H54 (cell line): ENCODE data around the gene BOK.
"Not testable (repeated sequence)": the region's sequence is repeated elsewhere in the genome, so short reads cannot be mapped to it uniquely, and the experiment has no call there.

ENCODE experiments used
- DNase-seq: peaks from one replicate; pipeline ENCODE4 v3.0.0; 2011; ENCODE audit warnings: low spot score, mixed read lengths; ENCODE audit not compliant: insufficient read length
- FAIRE-seq: peaks from 3 replicates; lab custom pipeline; 2011; peaks lifted over from hg19 to GRCh38; lab: Jason Lieb, UNC
- POLR2A ChIP-seq: IDR thresholded peaks from 2 replicates; pipeline ENCODE4 v1.6.1; 2011; ENCODE audit warnings: low read depth, mild to moderate bottlenecking, low read length

The BOK gene

GRCh38 chr2:241567776-241568175 lies 9.2 kb downstream of the BOK start:
- FAIRE-seq (no peak), DNase-seq (no peak)
- no peak for TF ChIP-seq POLR2A

GRCh38 chr2:241568726-241569125 lies 10.2 kb downstream of the BOK start:
- FAIRE-seq (no peak), DNase-seq (no peak)
- TF ChIP-seq POLR2A: no peak

- DNase-seq (no peak), FAIRE-seq (no peak)
- TF ChIP-seq POLR2A: no peak
Measured at GRCh38 chr2:241569831-241570281, 11.3 kb downstream of the BOK start.

GRCh38 chr2:241570961-241571581 lies 12.5 kb downstream of the BOK start:
- FAIRE-seq (no peak), DNase-seq (no peak)
- no peak for TF ChIP-seq POLR2A

GRCh38 chr2:241571821-241572620 lies 13.5 kb downstream of the BOK start:
- no peak for TF ChIP-seq POLR2A
- no peak for DNase-seq
- no peak for FAIRE-seq

- DNase-seq, FAIRE-seq: not testable (repeated sequence)
Measured at GRCh38 chr2:241572915-241573651, 14.5 kb downstream of the BOK start.

GRCh38 chr2:241573741-241574140 lies 15.2 kb downstream of the BOK start:
- FAIRE-seq (no peak), DNase-seq (no peak)
- no peak for TF ChIP-seq POLR2A

GRCh38 chr2:241574911-241575623 lies 16.5 kb downstream of the BOK start:
- no peak for DNase-seq
- no peak for FAIRE-seq
- TF ChIP-seq POLR2A: no peak

GRCh38 chr2:241575624-241576292 lies 17.2 kb downstream of the BOK start:
- FAIRE-seq: no peak
- TF ChIP-seq POLR2A: no peak

GRCh38 chr2:241576293-241576654 lies 17.7 kb downstream of the BOK start:
- FAIRE-seq (no peak), DNase-seq (no peak)
- TF ChIP-seq POLR2A: no peak

More at GRCh38 chr2:241575624-241576292, 17.2 kb downstream of the BOK start:
- DNase-seq: no peak

- DNase-seq (no peak), FAIRE-seq (no peak)
- no peak for TF ChIP-seq POLR2A
Measured at GRCh38 chr2:241577413-241578122, 19.0 kb downstream of the BOK start.

GRCh38 chr2:241579281-241579680 lies 20.7 kb downstream of the BOK start:
- DNase-seq (no peak), FAIRE-seq (no peak)
- no peak for TF ChIP-seq POLR2A
